ENCODE data around the gene RIT2.

Gene RIT2

GRCh38 chr18:43040281-43040680 lies 75.2 kb downstream of the RIT2 start:
- H3K27ac ChIP-seq = no peak overlapping the region
- no peaks in the 10 kb centered on the region for H4K20me1 ChIP-seq (ENCODE audit: insufficient read depth)
- H3K9ac ChIP-seq = no peak overlapping the region
- no peaks in the 10 kb centered on the region for H3K27me3 ChIP-seq (ENCODE audit: insufficient read depth, low read depth)
- no peak for TF ChIP-seq CTCF (conservative IDR thresholded peaks at IDR 0.05; ENCODE audit: low read depth, low read length)
- no peaks in the 10 kb centered on the region for H3K79me2 ChIP-seq (ENCODE audit: insufficient read depth, low read depth)
- no peak overlapping the region for H3K4me3 ChIP-seq (IDR thresholded peaks at IDR 0.05; ENCODE audit: insufficient read depth, low read depth, low read length)
- no peak overlapping the region for H3K4me2 ChIP-seq
- no peaks in the 10 kb centered on the region for H3K36me3 ChIP-seq (ENCODE audit: insufficient read depth)
- no peaks in the 10 kb centered on the region for H3K4me1 ChIP-seq (ENCODE audit: low read depth, poor library complexity, severe bottlenecking)
- no peak overlapping the region for H2AFZ ChIP-seq (ENCODE audit: low read depth)

- Histone ChIP-seq H3K4me2 (no peak overlapping the region), H2AFZ (ENCODE audit: low read depth) (no peak overlapping the region), H3K36me3 (ENCODE audit: insufficient read depth) (no peaks in the 10 kb centered on the region), H4K20me1 (ENCODE audit: insufficient read depth) (no peaks in the 10 kb centered on the region), H3K79me2 (ENCODE audit: insufficient read depth, low read depth) (no peaks in the 10 kb centered on the region), H3K27me3 (ENCODE audit: insufficient read depth, low read depth) (no peaks in the 10 kb centered on the region), H3K4me3 (IDR thresholded peaks at IDR 0.05; ENCODE audit: insufficient read depth, low read depth, low read length) (no peak overlapping the region), H3K9ac (no peak overlapping the region), H3K4me1 (ENCODE audit: low read depth, poor library complexity, severe bottlenecking) (no peaks in the 10 kb centered on the region), H3K27ac (no peak overlapping the region)
- no peak for TF ChIP-seq CTCF (conservative IDR thresholded peaks at IDR 0.05; ENCODE audit: low read depth, low read length)
Observed at GRCh38 chr18:43034683-43035500, 80.6 kb downstream of the RIT2 start.

- Histone ChIP-seq H3K4me3 (IDR thresholded peaks at IDR 0.05; ENCODE audit: insufficient read depth, low read depth, low read length) (no peak overlapping the region), H3K4me1 (ENCODE audit: low read depth, poor library complexity, severe bottlenecking) (no peaks in the 10 kb centered on the region), H3K27ac (no peak overlapping the region), H3K79me2 (ENCODE audit: insufficient read depth, low read depth) (no peaks in the 10 kb centered on the region), H3K27me3 (ENCODE audit: insufficient read depth, low read depth) (no peaks in the 10 kb centered on the region), H3K36me3 (ENCODE audit: insufficient read depth) (no peaks in the 10 kb centered on the region), H2AFZ (ENCODE audit: low read depth) (no peak overlapping the region), H3K9ac (no peak overlapping the region), H4K20me1 (ENCODE audit: insufficient read depth) (no peaks in the 10 kb centered on the region), H3K4me2 (no peak overlapping the region)
- TF ChIP-seq CTCF (conservative IDR thresholded peaks at IDR 0.05; ENCODE audit: low read depth, low read length) = no peak
Observed at GRCh38 chr18:43031169-43031568, 84.3 kb downstream of the RIT2 start.

- Histone ChIP-seq H3K36me3 (ENCODE audit: insufficient read depth) (no peaks in the 10 kb centered on the region), H3K79me2 (ENCODE audit: insufficient read depth, low read depth) (no peaks in the 10 kb centered on the region), H3K4me2 (no peak overlapping the region), H3K4me3 (IDR thresholded peaks at IDR 0.05; ENCODE audit: insufficient read depth, low read depth, low read length) (no peak overlapping the region), H3K27me3 (ENCODE audit: insufficient read depth, low read depth) (no peaks in the 10 kb centered on the region), H4K20me1 (ENCODE audit: insufficient read depth) (no peaks in the 10 kb centered on the region), H3K9ac (no peak overlapping the region), H3K27ac (no peak overlapping the region), H3K4me1 (ENCODE audit: low read depth, poor library complexity, severe bottlenecking) (no peaks in the 10 kb centered on the region), H2AFZ (ENCODE audit: low read depth) (no peak overlapping the region)
- TF ChIP-seq CTCF (conservative IDR thresholded peaks at IDR 0.05; ENCODE audit: low read depth, low read length) = no peak
Observed at GRCh38 chr18:43029414-43029813, 86.1 kb downstream of the RIT2 start.

All from KMS-11 (cell line).